Stomach (tissue), 4 donors: ENCODE measurements around the gene BRD9.

Experiments used
- EP300 ChIP-seq: sonication (generic); formaldehyde crosslinking; IDR thresholded peaks from one replicate; pipeline ENCODE4 v1.6.1; 2017; ENCODE audit warnings: antibody characterized with exemption
- POLR2A ChIP-seq, 4 donors: fragments of 450-650 bp; IDR thresholded peaks; one replicate each; pipeline ENCODE4 v1.6.1; 2016; ENCODE audit warnings: antibody characterized with exemption in 4 of 4, control low read depth in 2 of 4, mild to moderate bottlenecking in 1 of 4, moderate library complexity in 1 of 4
- POLR2AphosphoS5 ChIP-seq, 3 donors: sonication (generic); formaldehyde crosslinking; IDR thresholded peaks; one replicate each; pipeline ENCODE4 v1.6.1; 2016; ENCODE audit warnings: antibody characterized with exemption in 3 of 3
- TF ChIP-seq, protein P1 (sequence below), 7 experiments: fragments of 450-650 bp in 4 of 7; fragments of 200-600 bp in 3 of 7; sonication (generic) in 3 of 7; IDR thresholded peaks; one replicate each; pipeline ENCODE4 v1.5.1; 2016 to 2019; ENCODE audit warnings: antibody characterized with exemption in 7 of 7, control low read depth in 2 of 7, mild to moderate bottlenecking in 1 of 7

DNA sequence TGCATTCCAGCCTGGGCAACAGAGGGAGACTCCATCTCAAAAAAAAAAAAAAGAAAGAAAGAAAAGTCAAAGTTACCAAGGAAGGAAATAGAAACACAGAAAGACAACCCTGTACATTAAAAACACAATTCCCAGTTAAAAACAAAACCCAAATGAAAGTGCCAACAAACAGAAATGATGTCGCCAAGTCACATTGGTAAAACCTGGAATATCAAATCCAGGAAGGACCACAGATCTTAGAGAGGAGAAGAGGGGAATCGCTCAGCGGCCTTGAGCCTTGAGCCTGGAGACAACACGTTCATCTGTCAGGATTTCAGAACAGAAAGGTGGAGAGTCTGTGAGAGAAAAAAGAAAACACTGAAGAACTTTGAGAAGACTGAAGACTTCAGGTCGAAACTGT, 40.6 kb downstream of the BRD9 start:
- no peak for TF ChIP-seq POLR2A (IDR thresholded peaks at IDR 0.05)
- TF ChIP-seq, protein P1, sequence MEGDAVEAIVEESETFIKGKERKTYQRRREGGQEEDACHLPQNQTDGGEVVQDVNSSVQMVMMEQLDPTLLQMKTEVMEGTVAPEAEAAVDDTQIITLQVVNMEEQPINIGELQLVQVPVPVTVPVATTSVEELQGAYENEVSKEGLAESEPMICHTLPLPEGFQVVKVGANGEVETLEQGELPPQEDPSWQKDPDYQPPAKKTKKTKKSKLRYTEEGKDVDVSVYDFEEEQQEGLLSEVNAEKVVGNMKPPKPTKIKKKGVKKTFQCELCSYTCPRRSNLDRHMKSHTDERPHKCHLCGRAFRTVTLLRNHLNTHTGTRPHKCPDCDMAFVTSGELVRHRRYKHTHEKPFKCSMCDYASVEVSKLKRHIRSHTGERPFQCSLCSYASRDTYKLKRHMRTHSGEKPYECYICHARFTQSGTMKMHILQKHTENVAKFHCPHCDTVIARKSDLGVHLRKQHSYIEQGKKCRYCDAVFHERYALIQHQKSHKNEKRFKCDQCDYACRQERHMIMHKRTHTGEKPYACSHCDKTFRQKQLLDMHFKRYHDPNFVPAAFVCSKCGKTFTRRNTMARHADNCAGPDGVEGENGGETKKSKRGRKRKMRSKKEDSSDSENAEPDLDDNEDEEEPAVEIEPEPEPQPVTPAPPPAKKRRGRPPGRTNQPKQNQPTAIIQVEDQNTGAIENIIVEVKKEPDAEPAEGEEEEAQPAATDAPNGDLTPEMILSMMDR (IDR thresholded peaks at IDR 0.05) = no peak
- TF ChIP-seq POLR2AphosphoS5 (IDR thresholded peaks at IDR 0.05) = no peak
- TF ChIP-seq EP300 = no peak
